Colonic mucosa (tissue), 4 donors: ENCODE results near the gene ARL2BP. TPM values are rescaled to one million over a fixed set of nuclear protein-coding genes. Genes with fewer than 3 reads are reported as not detected.

Experiments
- DNase-seq: peaks from one replicate; pipeline ENCODE4 v3.0.0-alpha.2; 2020
- H3K27ac ChIP-seq: fragments of 200-600 bp; one replicate; pipeline ENCODE4 v1.8.0; 2021
- H3K27me3 ChIP-seq: fragments of 200-600 bp; one replicate; pipeline ENCODE4 v1.8.0; 2021
- H3K36me3 ChIP-seq: fragments of 200-600 bp; one replicate; pipeline ENCODE4 v1.8.0; 2021
- H3K4me1 ChIP-seq: fragments of 200-600 bp; one replicate; pipeline ENCODE4 v1.8.0; 2021; ENCODE audit warnings: mild to moderate bottlenecking
- H3K4me3 ChIP-seq: fragments of 200-600 bp; one replicate; pipeline ENCODE4 v1.8.0; 2021
- H3K9ac ChIP-seq, 2 donors: one replicate each; pipeline ENCODE4 v1.7.0; 2013; ENCODE audit warnings: control low read depth in 2 of 2, low read depth in 2 of 2, low read length in 2 of 2
- H3K9me3 ChIP-seq: fragments of 200-600 bp; one replicate; pipeline ENCODE4 v1.8.0; 2021
- CTCF ChIP-seq: fragments of 200-600 bp; IDR thresholded peaks from one replicate; pipeline ENCODE4 v1.8.0; 2022; ENCODE audit warnings: antibody characterized with exemption, mild to moderate bottlenecking
- intact Hi-C: fragments of 100-400 bp; cut with DNase I; formaldehyde crosslinking; loops from one replicate; pipeline ENCODE4 v1.14.1; 2022
- total RNA-seq, 2 donors: library from RNA; stranded (reverse); fragmentation: NEBNext Ultra II Directional in 1 of 2; extraction: Animal tissue kit (Norgen Biotek cat#: 25700) in 1 of 2; gene quantifications; one replicate each; pipeline ENCODE4 v1.2.1, GENCODE V29; 2021
- donor health status: healthy.
- donor health status: DM: no; HTN: no; CAD: no.
- donor health status: DM: no; HTN: no; CAD: no.

The ARL2BP gene
- total RNA-seq, 2 donors from 2014 or later, result 28.6 to 32.7 TPM

DNA sequence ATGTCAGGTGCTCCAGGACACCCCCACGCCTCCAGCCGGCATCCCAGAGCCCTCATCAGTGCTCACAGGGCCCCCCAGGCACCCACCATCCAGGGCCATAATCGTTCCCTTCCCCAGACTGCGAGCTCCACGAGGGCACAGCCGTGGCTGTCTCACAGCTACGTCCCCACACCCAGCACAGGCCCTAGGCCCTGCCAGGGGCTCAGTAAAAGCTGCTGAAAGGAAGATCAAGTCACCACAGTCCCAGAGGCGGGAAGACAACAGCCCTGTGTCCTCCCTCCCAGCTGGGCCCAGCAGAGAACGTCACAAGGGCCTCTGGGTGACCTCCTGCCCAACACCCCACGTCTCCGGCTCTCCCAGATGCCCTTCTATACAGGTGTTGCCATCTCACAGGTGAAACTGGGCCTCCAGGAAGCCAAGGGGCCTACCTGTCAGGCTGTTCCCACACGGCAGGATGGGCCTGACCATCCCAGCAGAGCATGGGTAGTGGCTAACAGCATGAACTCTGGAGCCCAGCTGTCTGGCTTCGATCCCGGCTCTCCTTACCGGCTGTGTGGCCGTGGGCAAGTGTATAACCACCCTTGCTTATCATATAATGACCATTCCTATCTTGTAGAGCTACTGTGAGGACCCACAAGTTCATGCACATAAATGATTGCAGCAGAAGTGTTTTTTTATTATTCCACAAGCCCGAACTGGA lies 17.9 kb downstream of the ARL2BP start:
- Histone ChIP-seq H3K9me3 (no peaks in the 10 kb centered on the region), H3K27ac (no peak overlapping the region), H3K4me1 (peaks cover 5% of the 10 kb centered on the region), H3K9ac (no peak overlapping the region), H3K4me3 (no peak overlapping the region), H3K36me3 (no peaks in the 10 kb centered on the region), H3K27me3 (no peaks in the 10 kb centered on the region)
- DNase-seq, result no peak
- no peak for TF ChIP-seq CTCF
- intact Hi-C loops, result no loop called here

GRCh38 chr16:57263541-57264351 lies 18.7 kb downstream of the ARL2BP start:
- no peak overlapping the region for H3K4me3 ChIP-seq
- H3K9me3 ChIP-seq, result no peaks in the 10 kb centered on the region
- DNase-seq, result no peak
- no peak overlapping the region for H3K27ac ChIP-seq
- no peak overlapping the region for H3K9ac ChIP-seq
- intact Hi-C loops, result no loop called here
- no peak for TF ChIP-seq CTCF
- H3K4me1 ChIP-seq, result peaks cover 5% of the 10 kb centered on the region
- no peaks in the 10 kb centered on the region for H3K27me3 ChIP-seq
- H3K36me3 ChIP-seq, result no peaks in the 10 kb centered on the region

DNA sequence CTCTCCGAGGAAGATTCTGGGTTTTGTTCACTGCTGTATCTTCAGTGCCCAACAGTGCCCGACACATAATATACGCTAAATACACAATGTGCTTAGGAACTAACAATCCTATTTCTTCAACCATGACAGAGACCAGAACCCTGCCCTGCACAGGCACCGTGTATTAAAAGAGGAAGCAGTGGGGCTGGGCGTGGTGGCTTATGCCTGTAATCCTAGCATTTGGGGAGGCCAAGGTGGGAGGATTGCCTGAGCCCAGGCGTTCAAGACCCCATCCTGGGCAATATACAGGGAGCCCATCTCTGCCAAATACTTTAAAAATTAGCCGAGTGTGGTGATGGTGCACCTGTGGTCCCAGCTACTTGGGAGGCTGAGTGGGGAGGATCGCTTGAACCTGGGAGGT lies 19.3 kb downstream of the ARL2BP start:
- H3K9ac ChIP-seq, result no peak overlapping the region
- no peak for TF ChIP-seq CTCF
- no peaks in the 10 kb centered on the region for H3K36me3 ChIP-seq
- H3K9me3 ChIP-seq, result no peaks in the 10 kb centered on the region
- peaks cover 8% of the 10 kb centered on the region for H3K4me1 ChIP-seq
- no peak overlapping the region for H3K4me3 ChIP-seq
- peak overlapping the region; percentile 82 for H3K27ac ChIP-seq
- no peaks in the 10 kb centered on the region for H3K27me3 ChIP-seq
- no peak for DNase-seq
- intact Hi-C loops, result no loop called here

GRCh38 chr16:57264950-57265371 lies 19.9 kb downstream of the ARL2BP start:
- Histone ChIP-seq H3K27ac (peak overlapping the region; percentile 82), H3K4me1 (peaks cover 8% of the 10 kb centered on the region), H3K27me3 (no peaks in the 10 kb centered on the region), H3K36me3 (no peaks in the 10 kb centered on the region), H3K9me3 (no peaks in the 10 kb centered on the region), H3K4me3 (no peak overlapping the region), H3K9ac (peak overlapping the region in 1 of 2 donors; percentile 16)
- no peak for TF ChIP-seq CTCF
- intact Hi-C loops, result no loop called here
- DNase-seq, result peak; percentile 80

DNA sequence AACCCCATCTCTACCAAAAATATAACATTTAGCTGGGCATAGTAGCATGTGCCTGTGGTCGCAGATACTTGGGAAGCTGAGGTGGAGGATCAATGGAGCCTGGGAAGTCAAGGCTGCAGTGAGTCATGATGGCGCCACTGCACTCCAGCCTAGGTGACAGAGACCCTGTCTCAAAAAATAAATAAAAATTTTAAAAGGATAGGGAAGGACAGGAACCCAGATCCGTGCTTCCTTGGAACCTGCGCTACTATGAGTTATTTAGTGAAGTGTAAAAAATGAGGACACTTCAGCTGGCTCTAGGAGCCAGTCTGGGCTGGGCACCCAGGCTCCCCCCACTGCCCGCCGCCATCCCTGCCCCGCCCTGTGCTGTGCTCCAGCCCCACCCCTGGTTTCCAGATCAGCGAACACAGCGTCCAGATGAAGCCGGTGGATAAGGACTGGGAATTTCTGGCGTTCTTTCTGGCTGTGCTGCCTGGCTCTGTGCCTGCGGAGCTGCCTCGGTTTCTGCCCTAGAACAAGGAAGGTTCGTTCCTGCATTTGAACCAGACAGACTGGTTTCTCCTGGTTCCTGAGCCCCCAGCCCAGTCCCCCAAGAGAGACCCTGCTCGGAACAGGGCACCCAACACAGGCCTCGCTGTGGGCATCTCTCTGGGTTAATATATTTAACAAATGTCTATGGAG lies 20.9 kb downstream of the ARL2BP start:
- DNase-seq, result peak; percentile 90
- H3K36me3 ChIP-seq, result no peaks in the 10 kb centered on the region
- H3K27ac ChIP-seq, result peak overlapping the region; percentile 82
- H3K4me3 ChIP-seq, result no peak overlapping the region
- peaks cover 8% of the 10 kb centered on the region for H3K4me1 ChIP-seq
- peak overlapping the region in 1 of 2 donors; percentile 62 for H3K9ac ChIP-seq
- no peak for TF ChIP-seq CTCF
- H3K27me3 ChIP-seq, result no peaks in the 10 kb centered on the region
- intact Hi-C loops, result no loop called here
- no peaks in the 10 kb centered on the region for H3K9me3 ChIP-seq
